Neural progenitor cell (in vitro differentiated cells): Measurements from ENCODE around the gene MAGI2. TPM values are rescaled to one million over a fixed set of nuclear protein-coding genes. Genes with fewer than 3 reads are reported as not detected.
A peak's percentile ranks its signal among the peaks of the same experiment; 100 is the strongest.

ENCODE experiments used
- DNase-seq: peaks from one replicate; pipeline ENCODE4 v3.0.0-alpha.2; 2016; ENCODE audit warnings: low spot score
- H2AFZ ChIP-seq: fragments of 200-600 bp; sonication (generic); replicated peaks from 2 replicates; pipeline ENCODE4 v1.6.1; 2016; ENCODE audit warnings: antibody characterized with exemption
- H3F3A ChIP-seq: fragments of 200-600 bp; sonication (generic); 2 replicates; pipeline ENCODE4 v1.6.1; 2016; ENCODE audit warnings: antibody characterized with exemption, low read depth
- H3K27ac ChIP-seq: fragments of 200-600 bp; sonication (generic); 2 replicates; pipeline ENCODE4 v1.5.1; 2016; ENCODE audit warnings: mild to moderate bottlenecking
- H3K27me3 ChIP-seq: fragments of 200-600 bp; sonication (generic); 2 replicates; pipeline ENCODE4 v1.6.1; 2016; ENCODE audit warnings: mild to moderate bottlenecking, moderate library complexity
- H3K36me3 ChIP-seq: fragments of 200-600 bp; sonication (generic); 2 replicates; pipeline ENCODE4 v1.5.1; 2016
- H3K4me1 ChIP-seq: fragments of 200-600 bp; sonication (generic); 2 replicates; pipeline ENCODE4 v1.6.1; 2016; ENCODE audit warnings: mixed run types
- H3K4me2 ChIP-seq: fragments of 200-600 bp; sonication (generic); 2 replicates; pipeline ENCODE4 v1.6.1; 2016
- H3K4me3 ChIP-seq: fragments of 200-600 bp; sonication (generic); 2 replicates; pipeline ENCODE4 v1.5.1; 2016
- H3K79me2 ChIP-seq: fragments of 200-600 bp; sonication (generic); 2 replicates; pipeline ENCODE4 v1.6.1; 2016; ENCODE audit warnings: low read depth
- H3K9ac ChIP-seq: fragments of 200-600 bp; sonication (generic); 2 replicates; pipeline ENCODE4 v1.6.1; 2016
- H3K9me3 ChIP-seq: fragments of 200-600 bp; sonication (generic); 2 replicates; pipeline ENCODE4 v1.5.1; 2016; ENCODE audit warnings: low read depth
- H4K20me1 ChIP-seq: fragments of 200-600 bp; sonication (generic); 2 replicates; pipeline ENCODE4 v1.6.1; 2016; ENCODE audit warnings: low read depth
- H3K27ac Mint-ChIP-seq: 3 replicates; pipeline ENCODE4 v1.8.0; 2021; ENCODE audit warnings: mixed read lengths
- H3K27me3 Mint-ChIP-seq: 2 replicates; pipeline ENCODE4 v1.8.0; 2022; ENCODE audit warnings: low read depth, mild to moderate bottlenecking, inconsistent platforms, moderate library complexity, mixed read lengths; ENCODE audit not compliant: insufficient read depth
- H3K36me3 Mint-ChIP-seq: 3 replicates; pipeline ENCODE4 v1.8.0; 2021; ENCODE audit warnings: mixed read lengths
- H3K4me1 Mint-ChIP-seq: 3 replicates; pipeline ENCODE4 v1.8.0; 2021; ENCODE audit warnings: mixed read lengths
- H3K4me3 Mint-ChIP-seq: 3 replicates; pipeline ENCODE4 v1.8.0; 2021; ENCODE audit warnings: mild to moderate bottlenecking, moderate library complexity, mixed read lengths
- H3K9me3 Mint-ChIP-seq: 3 replicates; pipeline ENCODE4 v1.8.0; 2020; ENCODE audit warnings: mixed read lengths
- CTCF ChIP-seq: fragments of 200-600 bp; sonication (generic); IDR thresholded peaks from 2 replicates; pipeline ENCODE4 v1.5.1; 2017; ENCODE audit warnings: antibody characterized with exemption, mild to moderate bottlenecking
- EZH2 ChIP-seq: fragments of 200-600 bp; sonication (generic); IDR thresholded peaks from 2 replicates; pipeline ENCODE4 v1.6.1; 2017; ENCODE audit warnings: antibody characterized with exemption, mild to moderate bottlenecking, moderate library complexity
- EZH2phosphoT487 ChIP-seq: fragments of 200-600 bp; sonication (generic); IDR thresholded peaks from 2 replicates; pipeline ENCODE4 v1.6.1; 2017; ENCODE audit warnings: antibody characterized with exemption
- total RNA-seq: library from RNA; depleted of rRNA; stranded (reverse); fragments of >200 nt; gene quantifications from 2 replicates; pipeline ENCODE4 v1.2.3, GENCODE V29; 2015; ENCODE audit warnings: low replicate concordance

MAGI2 gene
- total RNA-seq, 1 donor from 2014 or later = 5.8 TPM

- Histone ChIP-seq H3K9ac (no peak overlapping the region), H3K27me3 (no peaks in the 10 kb centered on the region), H3K4me1 (peaks cover 10% of the 10 kb centered on the region), H3K79me2 (no peaks in the 10 kb centered on the region), H3K4me3 (no peak overlapping the region), H4K20me1 (no peaks in the 10 kb centered on the region), H3K9me3 (no peaks in the 10 kb centered on the region), H3F3A (peaks cover 6% of the 10 kb centered on the region), H2AFZ (no peak overlapping the region), H3K36me3 (no peaks in the 10 kb centered on the region), H3K27ac (no peak overlapping the region), H3K4me2 (no peak overlapping the region)
- Mint-ChIP-seq H3K4me1 (peaks cover 4% of the 10 kb centered on the region), H3K4me3 (no peak overlapping the region), H3K36me3 (no peaks in the 10 kb centered on the region), H3K27me3 (no peaks in the 10 kb centered on the region), H3K9me3 (no peaks in the 10 kb centered on the region), H3K27ac (no peak overlapping the region)
- DNase-seq = no peak
- TF ChIP-seq EZH2phosphoT487 (no peak), EZH2 (no peak), CTCF (no peak)
Measured at GRCh38 chr7:78080241-78080640, 1373.2 kb downstream of the MAGI2 start.

GRCh38 chr7:78074713-78075112 is 1378.8 kb downstream of the MAGI2 start:
- TF ChIP-seq EZH2 (no peak), EZH2phosphoT487 (no peak), CTCF (no peak)
- Mint-ChIP-seq H3K9me3 (no peaks in the 10 kb centered on the region), H3K36me3 (peaks cover 2% of the 10 kb centered on the region), H3K27ac (peak overlapping the region; percentile 2), H3K27me3 (no peaks in the 10 kb centered on the region), H3K4me3 (no peak overlapping the region), H3K4me1 (peaks cover 22% of the 10 kb centered on the region)
- Histone ChIP-seq H3K4me2 (no peak overlapping the region), H3K36me3 (no peaks in the 10 kb centered on the region), H3K4me3 (no peak overlapping the region), H2AFZ (no peak overlapping the region), H3K79me2 (no peaks in the 10 kb centered on the region), H3K27me3 (no peaks in the 10 kb centered on the region), H3K9me3 (no peaks in the 10 kb centered on the region), H3F3A (no peaks in the 10 kb centered on the region), H3K27ac (no peak overlapping the region), H3K9ac (no peak overlapping the region), H3K4me1 (peaks cover 18% of the 10 kb centered on the region), H4K20me1 (no peaks in the 10 kb centered on the region)
- DNase-seq = no peak

GRCh38 chr7:78073609-78074382 is 1379.7 kb downstream of the MAGI2 start:
- Histone ChIP-seq H3K27me3 (no peaks in the 10 kb centered on the region), H2AFZ (no peak overlapping the region), H3K4me1 (peaks cover 17% of the 10 kb centered on the region), H3K4me3 (no peak overlapping the region), H3K4me2 (peak overlapping the region; percentile 21), H3K9me3 (no peaks in the 10 kb centered on the region), H3K36me3 (no peaks in the 10 kb centered on the region), H3K27ac (no peak overlapping the region), H4K20me1 (no peaks in the 10 kb centered on the region), H3F3A (no peaks in the 10 kb centered on the region), H3K79me2 (no peaks in the 10 kb centered on the region), H3K9ac (no peak overlapping the region)
- TF ChIP-seq CTCF (no peak), EZH2 (no peak), EZH2phosphoT487 (no peak)
- H3K36me3 Mint-ChIP-seq = peaks cover 2% of the 10 kb centered on the region
- H3K4me3 Mint-ChIP-seq = no peak overlapping the region
- no peaks in the 10 kb centered on the region for H3K9me3 Mint-ChIP-seq
- H3K27me3 Mint-ChIP-seq = no peaks in the 10 kb centered on the region
- peaks cover 22% of the 10 kb centered on the region for H3K4me1 Mint-ChIP-seq
- H3K27ac Mint-ChIP-seq = peak overlapping the region; percentile 17
- peak; percentile 35 for DNase-seq
